HFFc6 (cell line): ENCODE measurements around the gene JARID2. TPM values are rescaled to one million over a fixed set of nuclear protein-coding genes. Genes with fewer than 3 reads are reported as not detected.

Source experiments
- DNase-seq: peaks from one replicate; pipeline ENCODE4 v3.0.0-alpha.2; 2018
- H3K27ac Mint-ChIP-seq: 2 replicates; pipeline ENCODE4 v1.8.0; 2020; ENCODE audit warnings: mild to moderate bottlenecking, mixed read lengths
- H3K27me3 Mint-ChIP-seq: 2 replicates; pipeline ENCODE4 v1.8.0; 2021; ENCODE audit warnings: mild to moderate bottlenecking, moderate library complexity, mixed read lengths; ENCODE audit not compliant: insufficient read depth
- H3K36me3 Mint-ChIP-seq: 2 replicates; pipeline ENCODE4 v1.8.0; 2021; ENCODE audit warnings: low read depth, mixed read lengths
- H3K4me1 Mint-ChIP-seq: 2 replicates; pipeline ENCODE4 v1.8.0; 2020; ENCODE audit warnings: low read depth, mixed read lengths
- H3K4me3 Mint-ChIP-seq: 2 replicates; pipeline ENCODE4 v1.8.0; 2020; ENCODE audit warnings: mild to moderate bottlenecking, moderate library complexity, mixed read lengths
- H3K9me3 Mint-ChIP-seq: 2 replicates; pipeline ENCODE4 v1.8.0; 2020; ENCODE audit warnings: mild to moderate bottlenecking, mixed read lengths
- total RNA-seq, 6 experiments: library from RNA; stranded (reverse); fragmentation: NEBNext Ultra II Directional; extraction: Animal tissue kit (Norgen Biotek cat#: 25700); gene quantifications; 2 replicates in 1 of 6; 3 replicates in 5 of 6; pipeline ENCODE4 v1.2.3, GENCODE V29; 2021
- TF ChIP-seq, protein P1 (sequence below): fragments of 200-600 bp; sonication (generic); IDR thresholded peaks from 2 replicates; pipeline ENCODE4 v1.5.0; 2021; ENCODE audit warnings: antibody characterized with exemption, mild to moderate bottlenecking

Gene JARID2
- total RNA-seq, 6 experiments from 2014 or later: 8.3 to 10.1 (median 9.5) TPM

DNA sequence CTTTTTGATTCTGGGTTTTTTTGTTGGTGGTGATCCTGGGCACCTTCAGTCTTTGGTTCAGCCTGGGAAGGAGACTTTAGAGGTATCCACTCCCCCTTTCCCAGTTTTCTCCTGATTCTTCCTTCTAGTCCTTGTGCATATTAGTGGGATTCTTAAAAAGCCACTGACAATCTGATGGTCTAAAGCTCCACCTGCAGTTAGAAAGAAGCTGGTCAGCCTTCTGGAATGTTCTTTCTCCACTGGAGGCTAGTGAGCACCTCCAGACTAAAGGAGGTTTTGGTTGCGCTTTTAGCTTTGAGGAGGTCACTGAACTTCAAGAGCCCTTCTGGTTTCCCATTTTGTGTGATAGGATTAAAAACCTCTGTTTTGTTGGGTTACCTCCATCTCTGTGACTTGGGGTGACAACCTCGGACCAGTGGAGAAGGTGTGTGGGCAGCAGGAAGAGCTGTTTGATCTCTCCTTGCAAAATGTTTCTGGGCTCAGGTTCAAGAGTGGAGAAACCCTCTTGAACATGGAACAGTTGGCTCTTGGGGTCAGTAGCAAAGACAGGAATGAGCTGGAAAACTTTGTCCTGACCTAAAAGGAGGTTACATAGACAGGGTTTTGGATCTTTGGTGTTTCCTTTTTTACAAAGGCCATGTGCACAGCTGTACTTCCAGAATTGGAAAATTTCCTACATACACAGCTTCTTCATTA lies 29.0 kb downstream of the JARID2 start:
- Mint-ChIP-seq H3K4me3 (no peak overlapping the region), H3K36me3 (no peaks in the 10 kb centered on the region), H3K9me3 (no peaks in the 10 kb centered on the region), H3K27me3 (no peaks in the 10 kb centered on the region), H3K27ac (no peak overlapping the region), H3K4me1 (peaks cover 41% of the 10 kb centered on the region)
- TF ChIP-seq, protein P1, sequence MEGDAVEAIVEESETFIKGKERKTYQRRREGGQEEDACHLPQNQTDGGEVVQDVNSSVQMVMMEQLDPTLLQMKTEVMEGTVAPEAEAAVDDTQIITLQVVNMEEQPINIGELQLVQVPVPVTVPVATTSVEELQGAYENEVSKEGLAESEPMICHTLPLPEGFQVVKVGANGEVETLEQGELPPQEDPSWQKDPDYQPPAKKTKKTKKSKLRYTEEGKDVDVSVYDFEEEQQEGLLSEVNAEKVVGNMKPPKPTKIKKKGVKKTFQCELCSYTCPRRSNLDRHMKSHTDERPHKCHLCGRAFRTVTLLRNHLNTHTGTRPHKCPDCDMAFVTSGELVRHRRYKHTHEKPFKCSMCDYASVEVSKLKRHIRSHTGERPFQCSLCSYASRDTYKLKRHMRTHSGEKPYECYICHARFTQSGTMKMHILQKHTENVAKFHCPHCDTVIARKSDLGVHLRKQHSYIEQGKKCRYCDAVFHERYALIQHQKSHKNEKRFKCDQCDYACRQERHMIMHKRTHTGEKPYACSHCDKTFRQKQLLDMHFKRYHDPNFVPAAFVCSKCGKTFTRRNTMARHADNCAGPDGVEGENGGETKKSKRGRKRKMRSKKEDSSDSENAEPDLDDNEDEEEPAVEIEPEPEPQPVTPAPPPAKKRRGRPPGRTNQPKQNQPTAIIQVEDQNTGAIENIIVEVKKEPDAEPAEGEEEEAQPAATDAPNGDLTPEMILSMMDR: peak; percentile 29; the same call in 1 of the 2 replicates
- DNase-seq: peak; percentile 17

- Mint-ChIP-seq H3K4me1 (peaks cover 56% of the 10 kb centered on the region), H3K27me3 (no peaks in the 10 kb centered on the region), H3K27ac (no peak overlapping the region), H3K9me3 (no peaks in the 10 kb centered on the region), H3K36me3 (no peaks in the 10 kb centered on the region), H3K4me3 (no peak overlapping the region)
- TF ChIP-seq, protein P1: no peak
- DNase-seq: no peak
These were observed 30.4 kb downstream of the JARID2 start for GRCh38 chr6:15276036-15276985.

GRCh38 chr6:15279047-15279661 lies 33.3 kb downstream of the JARID2 start:
- Mint-ChIP-seq H3K9me3 (no peaks in the 10 kb centered on the region), H3K27me3 (no peaks in the 10 kb centered on the region), H3K4me3 (no peak overlapping the region), H3K36me3 (peaks cover 7% of the 10 kb centered on the region; the same call in 1 of the 2 replicates), H3K4me1 (peaks cover 78% of the 10 kb centered on the region), H3K27ac (no peak overlapping the region)
- no peak for DNase-seq
- TF ChIP-seq, protein P1: no peak

- Mint-ChIP-seq H3K4me1 (peaks cover 76% of the 10 kb centered on the region), H3K4me3 (no peak overlapping the region), H3K27ac (peak overlapping the region; percentile 7; the same call in 1 of the 2 replicates), H3K9me3 (no peaks in the 10 kb centered on the region), H3K36me3 (peaks cover 7% of the 10 kb centered on the region; the same call in 1 of the 2 replicates), H3K27me3 (no peaks in the 10 kb centered on the region)
- TF ChIP-seq, protein P1: no peak
- DNase-seq: peak; percentile 12
These were observed 34.2 kb downstream of the JARID2 start for GRCh38 chr6:15280028-15280427.

DNA sequence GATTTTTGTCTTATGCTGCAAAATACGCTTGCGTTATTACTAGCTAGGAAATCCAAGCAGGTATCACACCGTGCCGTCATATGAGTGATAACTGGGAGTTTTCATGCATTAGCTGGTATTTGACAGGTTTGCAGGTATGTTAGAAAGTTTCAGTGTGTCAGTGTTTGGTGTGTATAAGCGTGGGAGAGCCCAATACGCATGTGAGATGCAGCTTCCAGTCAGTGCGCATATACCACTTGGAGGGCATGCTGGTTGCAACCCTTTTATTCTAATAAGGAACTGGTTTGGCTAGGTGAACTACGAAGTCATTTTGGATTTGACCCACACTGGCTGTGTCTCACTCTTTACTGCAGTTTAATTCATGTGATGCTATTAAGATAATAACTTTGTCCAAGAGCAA lies 35.1 kb downstream of the JARID2 start:
- TF ChIP-seq, protein P1: no peak
- H3K4me1 Mint-ChIP-seq: peaks cover 78% of the 10 kb centered on the region
- no peaks in the 10 kb centered on the region for H3K9me3 Mint-ChIP-seq
- H3K36me3 Mint-ChIP-seq: peaks cover 7% of the 10 kb centered on the region; the same call in 1 of the 2 replicates
- H3K27ac Mint-ChIP-seq: no peak overlapping the region
- H3K27me3 Mint-ChIP-seq: no peaks in the 10 kb centered on the region
- no peak overlapping the region for H3K4me3 Mint-ChIP-seq
- DNase-seq: no peak
